Activated naive CD8-positive, alpha-beta T cell treated with anti-CD3 and anti-CD28 coated beads, Interleukin-2, amount 10 ng/mL, durations not matched to agents 7 days and 5 days (primary cell): ENCODE results near the gene GREM1. TPM values are rescaled to one million over a fixed set of nuclear protein-coding genes. Genes with fewer than 3 reads are reported as not detected.

Experiments used
- ATAC-seq: fragments of 150-1000 bp; cut with Tn5 transposase; one replicate; pipeline ENCODE4 v1.10.0; 2021; ENCODE audit warnings: low read depth, moderate library complexity
- POLR2A ChIA-PET: fragments of 350-600 bp; sonication (Branson Sonifier 250); formaldehyde crosslinking; loops from one replicate; lab custom pipeline; 2021; ENCODE audit warnings: antibody characterized with exemption; lab: Charles Lee
- DNase-seq: peaks from one replicate; pipeline ENCODE4 v3.0.0; 2021
- H3K27ac Mint-ChIP-seq: one replicate; pipeline ENCODE4 v1.8.0; 2022; ENCODE audit warnings: mild to moderate bottlenecking, mixed read lengths
- H3K27me3 Mint-ChIP-seq: one replicate; pipeline ENCODE4 v1.8.0; 2022; ENCODE audit warnings: mild to moderate bottlenecking, moderate library complexity, mixed read lengths
- H3K36me3 Mint-ChIP-seq: one replicate; pipeline ENCODE4 v1.8.0; 2021; ENCODE audit warnings: mild to moderate bottlenecking, mixed read lengths
- H3K4me1 Mint-ChIP-seq: one replicate; pipeline ENCODE4 v1.8.0; 2021; ENCODE audit warnings: mixed read lengths
- H3K4me3 Mint-ChIP-seq: one replicate; pipeline ENCODE4 v1.8.0; 2022; ENCODE audit warnings: mild to moderate bottlenecking, moderate library complexity, mixed read lengths
- H3K9me3 Mint-ChIP-seq: one replicate; pipeline ENCODE4 v1.8.0; 2021; ENCODE audit warnings: mixed read lengths
- total RNA-seq, 2 experiments: library from RNA; stranded (reverse); gene quantifications; one replicate each; pipeline ENCODE4 v1.2.3, GENCODE V29; 2021

GREM1 gene
- total RNA-seq, 2 experiments from 2014 or later: not detected

GRCh38 chr15:32729700-32730395 lies 12.0 kb downstream of the GREM1 start:
- Mint-ChIP-seq H3K27me3 (peaks cover 56% of the 10 kb centered on the region), H3K27ac (no peak overlapping the region), H3K9me3 (peaks cover 6% of the 10 kb centered on the region), H3K4me1 (no peaks in the 10 kb centered on the region), H3K4me3 (no peak overlapping the region), H3K36me3 (no peaks in the 10 kb centered on the region)
- ATAC-seq (no peak), DNase-seq (no peak)
- POLR2A ChIA-PET: no interaction called here

- Mint-ChIP-seq H3K36me3 (no peaks in the 10 kb centered on the region), H3K4me3 (no peak overlapping the region), H3K9me3 (peaks cover 3% of the 10 kb centered on the region), H3K27me3 (peaks cover 55% of the 10 kb centered on the region), H3K4me1 (no peaks in the 10 kb centered on the region), H3K27ac (no peak overlapping the region)
- POLR2A ChIA-PET: no interaction called here
- peak; percentile 32 for DNase-seq
- peak; percentile 39 for ATAC-seq
These were observed 13.2 kb downstream of the GREM1 start for GRCh38 chr15:32730677-32731654.

- POLR2A ChIA-PET: no interaction called here
- no peak overlapping the region for H3K27ac Mint-ChIP-seq
- ATAC-seq: no peak
- H3K36me3 Mint-ChIP-seq: no peaks in the 10 kb centered on the region
- peaks cover 54% of the 10 kb centered on the region for H3K27me3 Mint-ChIP-seq
- no peaks in the 10 kb centered on the region for H3K4me1 Mint-ChIP-seq
- H3K9me3 Mint-ChIP-seq: no peaks in the 10 kb centered on the region
- no peak overlapping the region for H3K4me3 Mint-ChIP-seq
- no peak for DNase-seq
These were observed 14.9 kb downstream of the GREM1 start for GRCh38 chr15:32732574-32733157.

GRCh38 chr15:32733281-32733680 lies 15.5 kb downstream of the GREM1 start:
- no peak for ATAC-seq
- peaks cover 50% of the 10 kb centered on the region for H3K27me3 Mint-ChIP-seq

GRCh38 chr15:32735989-32736700 lies 18.3 kb downstream of the GREM1 start:
- Mint-ChIP-seq H3K27me3 (peaks cover 47% of the 10 kb centered on the region), H3K36me3 (no peaks in the 10 kb centered on the region), H3K4me3 (no peak overlapping the region), H3K4me1 (no peaks in the 10 kb centered on the region), H3K27ac (no peak overlapping the region), H3K9me3 (no peaks in the 10 kb centered on the region)
- POLR2A ChIA-PET: no interaction called here
- no peak for ATAC-seq
- DNase-seq: no peak

More at GRCh38 chr15:32733281-32733680, 15.5 kb downstream of the GREM1 start:
- no peak overlapping the region for H3K27ac Mint-ChIP-seq
- POLR2A ChIA-PET: no interaction called here
- no peak for DNase-seq
- no peaks in the 10 kb centered on the region for H3K4me1 Mint-ChIP-seq
- no peaks in the 10 kb centered on the region for H3K9me3 Mint-ChIP-seq
- H3K36me3 Mint-ChIP-seq: no peaks in the 10 kb centered on the region
- H3K4me3 Mint-ChIP-seq: no peak overlapping the region

- H3K27ac Mint-ChIP-seq: no peak overlapping the region
- no peak for DNase-seq
- no peaks in the 10 kb centered on the region for H3K4me1 Mint-ChIP-seq
- H3K9me3 Mint-ChIP-seq: no peaks in the 10 kb centered on the region
- H3K4me3 Mint-ChIP-seq: no peak overlapping the region
- H3K36me3 Mint-ChIP-seq: no peaks in the 10 kb centered on the region
- H3K27me3 Mint-ChIP-seq: peaks cover 42% of the 10 kb centered on the region
- ATAC-seq: no peak
- POLR2A ChIA-PET: no interaction called here
These were observed 18.9 kb downstream of the GREM1 start for GRCh38 chr15:32736701-32737061.

- Mint-ChIP-seq H3K27ac (no peak overlapping the region), H3K4me3 (no peak overlapping the region), H3K27me3 (peaks cover 42% of the 10 kb centered on the region), H3K4me1 (no peaks in the 10 kb centered on the region), H3K9me3 (no peaks in the 10 kb centered on the region), H3K36me3 (no peaks in the 10 kb centered on the region)
- DNase-seq (no peak), ATAC-seq (no peak)
- POLR2A ChIA-PET: no interaction called here
These were observed 19.5 kb downstream of the GREM1 start for GRCh38 chr15:32737304-32737703.

GRCh38 chr15:32738666-32739065 lies 20.9 kb downstream of the GREM1 start:
- no peak for DNase-seq
- no peaks in the 10 kb centered on the region for H3K36me3 Mint-ChIP-seq
- H3K4me3 Mint-ChIP-seq: no peak overlapping the region
- H3K9me3 Mint-ChIP-seq: peaks cover 2% of the 10 kb centered on the region
- H3K27ac Mint-ChIP-seq: no peak overlapping the region
- peaks cover 46% of the 10 kb centered on the region for H3K27me3 Mint-ChIP-seq
- POLR2A ChIA-PET: no interaction called here
- ATAC-seq: no peak
- H3K4me1 Mint-ChIP-seq: no peaks in the 10 kb centered on the region

- ATAC-seq (no peak), DNase-seq (no peak)
- peaks cover 42% of the 10 kb centered on the region for H3K27me3 Mint-ChIP-seq
- no peaks in the 10 kb centered on the region for H3K36me3 Mint-ChIP-seq
- no peaks in the 10 kb centered on the region for H3K4me1 Mint-ChIP-seq
- peaks cover 2% of the 10 kb centered on the region for H3K9me3 Mint-ChIP-seq
- no peak overlapping the region for H3K4me3 Mint-ChIP-seq
- POLR2A ChIA-PET: no interaction called here
- no peak overlapping the region for H3K27ac Mint-ChIP-seq
These were observed 21.8 kb downstream of the GREM1 start for GRCh38 chr15:32739522-32740063.

GRCh38 chr15:32743411-32744140 lies 25.8 kb downstream of the GREM1 start:
- POLR2A ChIA-PET: interaction anchor here (0.6 kb wide), 1 partner anchor 62 kb away, joined by 3 read pairs; no protein-coding TSS in a partner anchor
- H3K27ac Mint-ChIP-seq: no peak overlapping the region
- ATAC-seq: no peak
- DNase-seq: no peak
- peaks cover 2% of the 10 kb centered on the region for H3K9me3 Mint-ChIP-seq
- no peak overlapping the region for H3K4me3 Mint-ChIP-seq
- no peaks in the 10 kb centered on the region for H3K36me3 Mint-ChIP-seq
- peaks cover 26% of the 10 kb centered on the region for H3K27me3 Mint-ChIP-seq
- H3K4me1 Mint-ChIP-seq: no peaks in the 10 kb centered on the region

GRCh38 chr15:32746116-32746857 lies 28.5 kb downstream of the GREM1 start:
- no peak for DNase-seq
- Mint-ChIP-seq H3K27me3 (peaks cover 15% of the 10 kb centered on the region), H3K4me3 (no peak overlapping the region), H3K9me3 (peaks cover 2% of the 10 kb centered on the region), H3K36me3 (no peaks in the 10 kb centered on the region), H3K4me1 (no peaks in the 10 kb centered on the region), H3K27ac (no peak overlapping the region)
- ATAC-seq: no peak
- POLR2A ChIA-PET: interaction anchor here (0.5 kb wide), 1 partner anchor 76 kb away, joined by 4 read pairs; no protein-coding TSS in a partner anchor

- Mint-ChIP-seq H3K27ac (no peak overlapping the region), H3K9me3 (no peaks in the 10 kb centered on the region), H3K36me3 (no peaks in the 10 kb centered on the region), H3K4me3 (no peak overlapping the region), H3K4me1 (no peaks in the 10 kb centered on the region), H3K27me3 (peaks cover 12% of the 10 kb centered on the region)
- DNase-seq (no peak), ATAC-seq (no peak)
- POLR2A ChIA-PET: no interaction called here
These were observed 30.1 kb downstream of the GREM1 start for GRCh38 chr15:32747921-32748342.
